GM21381 (cell line): ENCODE data around the gene EHBP1.
"Not testable (repeated sequence)": the region's sequence is repeated elsewhere in the genome, so short reads cannot be mapped to it uniquely, and the experiment has no call there.

ENCODE experiments used
- ATAC-seq: cut with Tn5 transposase; IDR thresholded peaks from one replicate; pipeline ENCODE4 v1.9.1; 2021; ENCODE audit warnings: mild to moderate bottlenecking, moderate library complexity; ENCODE audit not compliant: unreplicated experiment

EHBP1 gene

GRCh38 chr2:62732262-62732777 lies 26.8 kb downstream of the EHBP1 start:
- no peak for ATAC-seq

- ATAC-seq, result no peak
Observed at GRCh38 chr2:62733546-62733945, 28.0 kb downstream of the EHBP1 start.

- no peak for ATAC-seq
Observed at GRCh38 chr2:62736899-62737559, 31.5 kb downstream of the EHBP1 start.

- ATAC-seq, result no peak
Observed at GRCh38 chr2:62738981-62739936, 33.7 kb downstream of the EHBP1 start.

GRCh38 chr2:62740221-62740620 lies 34.7 kb downstream of the EHBP1 start:
- no peak for ATAC-seq

- ATAC-seq, result no peak
Observed at GRCh38 chr2:62741127-62741526, 35.6 kb downstream of the EHBP1 start.

- no peak for ATAC-seq
Observed at GRCh38 chr2:62741954-62742722, 36.6 kb downstream of the EHBP1 start.

- ATAC-seq, result no peak
Observed at GRCh38 chr2:62743506-62743905, 38.0 kb downstream of the EHBP1 start.

GRCh38 chr2:62744603-62745002 lies 39.1 kb downstream of the EHBP1 start:
- no peak for ATAC-seq

- ATAC-seq, result no peak
Observed at GRCh38 chr2:62745891-62746481, 40.5 kb downstream of the EHBP1 start.

GRCh38 chr2:62747169-62747568 lies 41.7 kb downstream of the EHBP1 start:
- no peak for ATAC-seq

- ATAC-seq, result no peak
Observed at GRCh38 chr2:62747876-62748275, 42.4 kb downstream of the EHBP1 start.

- not testable (repeated sequence) for ATAC-seq
Observed at GRCh38 chr2:62749111-62749510, 43.6 kb downstream of the EHBP1 start.

- no peak for ATAC-seq
Observed at GRCh38 chr2:62757029-62757428, 51.5 kb downstream of the EHBP1 start.

GRCh38 chr2:62760026-62760425 lies 54.5 kb downstream of the EHBP1 start:
- ATAC-seq, result no peak

- ATAC-seq, result no peak
Observed at GRCh38 chr2:62760555-62760954, 55.0 kb downstream of the EHBP1 start.

- ATAC-seq, result no peak
Observed at GRCh38 chr2:62765619-62766376, 60.3 kb downstream of the EHBP1 start.

GRCh38 chr2:62768615-62769014 lies 63.1 kb downstream of the EHBP1 start:
- ATAC-seq, result no peak

GRCh38 chr2:62770629-62771028 lies 65.1 kb downstream of the EHBP1 start:
- ATAC-seq, result no peak
